NCI-H2227 treated with DMSO at 0.1 percent for 48 hours (cell line): ENCODE data around the gene NAP1L4.
"Not testable (repeated sequence)": the region's sequence is repeated elsewhere in the genome, so short reads cannot be mapped to it uniquely, and the experiment has no call there.

Experiments used
- DNase-seq: peaks from one replicate; lab custom pipeline; 2025; lab: John Stamatoyannopoulos, UW

The NAP1L4 gene

DNA sequence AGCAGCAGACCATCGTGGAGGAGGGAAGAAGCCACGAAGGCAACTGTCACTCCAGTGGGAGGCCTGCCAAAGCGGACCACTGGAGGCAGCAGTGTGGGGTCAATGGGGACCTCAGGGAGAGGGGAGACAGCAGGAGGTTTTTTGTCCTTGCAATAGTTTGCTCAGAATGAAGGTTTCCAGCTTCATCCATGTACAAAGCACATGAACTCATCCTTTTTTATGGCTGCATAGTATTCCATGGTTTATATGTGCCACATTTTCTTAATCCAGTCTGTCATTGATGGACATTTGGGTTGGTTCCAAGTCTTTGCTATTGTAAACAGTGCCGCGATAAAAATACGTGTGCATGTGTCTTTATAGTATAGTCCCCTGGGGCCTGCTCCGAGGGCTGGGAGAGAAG, 86.8 kb downstream of the NAP1L4 start:
- not testable (repeated sequence) for DNase-seq

GRCh38 chr11:2904153-2905052, 87.7 kb downstream of the NAP1L4 start:
- DNase-seq = no peak

DNA sequence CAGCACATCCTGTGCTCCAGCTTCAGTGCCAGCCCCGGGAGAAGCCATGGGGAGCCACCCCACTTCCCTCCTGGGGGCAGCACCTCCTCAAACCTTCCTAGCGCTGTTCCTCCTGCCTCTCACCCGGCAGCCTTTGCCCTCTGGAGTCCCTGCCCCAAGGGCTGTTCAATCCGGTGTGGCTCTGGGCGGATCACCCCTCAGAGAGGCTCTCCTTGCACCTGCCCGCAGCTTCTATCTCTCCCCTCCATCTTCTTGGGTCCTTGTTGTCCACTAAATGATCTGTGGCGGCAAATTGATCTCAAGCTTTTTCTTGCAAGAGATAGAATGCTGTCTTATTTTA, 88.5 kb downstream of the NAP1L4 start:
- DNase-seq = no peak

DNA sequence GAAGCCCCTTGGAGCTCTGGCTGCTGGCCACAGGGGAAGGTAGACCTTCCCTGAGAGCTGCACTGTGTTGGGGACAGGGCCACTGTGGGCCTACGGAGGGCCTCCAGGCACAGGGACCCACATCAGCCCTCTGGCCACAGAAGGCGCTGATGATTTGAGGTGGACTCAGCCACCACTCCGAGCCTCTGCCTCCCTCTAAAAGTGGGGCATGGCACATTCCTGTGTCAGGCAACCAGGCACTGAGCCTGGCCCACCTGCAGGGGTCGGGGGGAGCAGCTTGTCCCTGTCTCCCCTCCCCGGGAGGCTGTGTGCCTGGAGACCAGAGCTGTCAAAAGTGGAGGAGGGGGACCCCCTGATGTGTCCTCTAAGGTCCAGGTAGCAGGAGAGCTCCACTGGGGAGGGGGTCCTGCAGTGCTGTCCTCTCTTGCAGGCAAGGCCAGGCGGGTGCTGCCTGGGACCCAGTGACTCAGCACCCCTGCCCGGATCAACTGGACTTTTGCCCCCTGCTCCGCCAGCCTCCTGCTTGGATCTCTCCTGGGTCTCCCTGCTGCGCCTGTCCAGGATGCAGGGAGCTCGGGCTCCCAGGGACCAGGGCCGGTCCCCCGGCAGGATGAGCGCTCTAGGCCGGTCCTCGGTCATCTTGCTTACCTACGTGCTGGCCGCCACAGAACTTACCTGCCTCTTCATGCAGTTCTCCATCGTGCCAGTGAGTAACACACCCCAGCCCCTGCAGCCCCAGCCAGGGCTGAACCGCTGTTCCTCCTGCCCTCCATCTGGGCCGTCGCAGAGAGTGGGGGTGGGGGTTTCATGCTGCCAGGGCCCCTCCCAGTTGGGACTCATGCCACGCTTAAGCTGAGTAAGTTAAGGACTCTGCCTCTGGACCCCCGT, 89.1 kb downstream of the NAP1L4 start:
- DNase-seq = no peak

DNA sequence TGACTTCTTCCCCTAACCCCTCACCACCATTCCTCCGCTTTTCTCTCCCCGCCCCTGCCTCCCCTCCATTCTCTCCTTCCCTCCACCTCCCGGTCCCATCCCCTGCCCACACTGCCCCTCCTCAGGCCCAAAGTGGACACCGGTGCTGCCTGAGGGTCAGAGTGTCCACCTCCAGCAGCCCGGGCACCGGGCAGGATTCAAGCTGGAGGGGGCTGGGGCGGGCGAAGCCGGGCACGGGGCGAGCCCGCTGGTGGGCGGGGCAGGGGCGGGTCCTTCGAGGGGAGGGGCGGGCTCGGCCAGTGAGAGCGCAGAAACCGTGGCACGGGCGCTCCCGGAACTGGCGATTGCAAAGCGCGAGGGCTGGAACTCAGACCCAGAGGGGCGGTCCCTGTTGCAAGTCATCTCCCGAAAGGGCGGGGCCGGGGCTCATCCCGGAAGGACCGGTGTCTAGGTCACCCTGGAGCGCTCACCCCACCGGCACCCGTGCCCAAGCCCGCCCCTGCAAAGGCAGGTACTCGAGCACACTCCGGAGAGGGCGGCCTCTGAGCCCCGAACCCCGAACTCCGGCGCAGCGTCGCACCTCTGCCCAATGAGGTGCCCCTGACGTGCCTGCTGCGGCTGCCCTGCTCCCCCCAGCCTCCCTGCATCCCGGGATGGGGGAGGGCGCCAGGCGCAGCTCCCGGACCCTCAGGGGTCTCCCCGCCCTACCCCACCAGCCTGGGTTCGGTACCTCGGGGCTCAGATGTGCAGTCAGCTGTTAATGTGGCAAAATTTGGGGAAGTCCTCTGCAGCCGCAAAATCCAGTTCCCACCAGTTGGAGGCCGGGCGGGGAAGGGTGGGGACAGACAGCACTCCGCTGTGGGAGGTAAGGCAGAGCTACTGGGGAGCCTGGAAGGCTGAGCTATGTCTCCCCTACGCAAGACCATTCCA, 90.0 kb downstream of the NAP1L4 start:
- peak; percentile 92 for DNase-seq

- DNase-seq = no peak
Measured at GRCh38 chr11:2901196-2901796, 90.8 kb downstream of the NAP1L4 start.

GRCh38 chr11:2899080-2899783, 92.9 kb downstream of the NAP1L4 start:
- no peak for DNase-seq

- DNase-seq = no peak
Measured at GRCh38 chr11:2898366-2899079, 93.6 kb downstream of the NAP1L4 start.

- DNase-seq = no peak
Measured at GRCh38 chr11:2897048-2897447, 95.1 kb downstream of the NAP1L4 start.

DNA sequence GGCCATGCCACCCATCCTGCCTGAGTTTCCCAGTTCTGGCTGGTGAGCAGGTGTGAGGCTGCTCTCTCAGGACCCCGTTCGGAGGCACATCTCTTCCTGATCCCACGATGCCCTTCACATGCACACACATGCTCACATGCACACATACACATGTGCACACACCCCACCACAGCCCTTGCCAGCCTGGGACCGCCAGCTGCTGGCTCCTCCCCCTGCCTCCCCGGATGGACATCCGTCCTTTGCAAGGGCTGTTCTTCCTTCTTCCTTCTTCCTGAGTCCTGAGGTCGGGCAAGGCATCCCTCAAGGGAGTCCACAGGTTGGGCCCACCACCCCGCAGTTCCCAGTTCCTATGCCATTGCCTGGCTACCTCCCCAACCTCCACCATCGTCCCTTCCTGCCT, 96.1 kb downstream of the NAP1L4 start:
- no peak for DNase-seq
